Activated CD8-positive, alpha-beta T cell treated with anti-CD3 and anti-CD28 coated beads for 36 hours (primary cell): ENCODE data around the gene TXNDC17. TPM values are rescaled to one million over a fixed set of nuclear protein-coding genes. Genes with fewer than 3 reads are reported as not detected.

Experiments used
- ATAC-seq: fragments of 200-7000 bp; cut with Tn5 transposase; one replicate; pipeline ENCODE4 v1.10.0; 2021; ENCODE audit warnings: mild to moderate bottlenecking, moderate library complexity
- CTCF ChIA-PET: fragments of 350-600 bp; sonication (Branson Sonifier 250); formaldehyde crosslinking; loops from one replicate; lab custom pipeline; 2021; ENCODE audit warnings: antibody characterized with exemption; lab: Charles Lee
- POLR2A ChIA-PET: fragments of 350-600 bp; sonication (Branson Sonifier 250); formaldehyde crosslinking; loops from one replicate; lab custom pipeline; 2021; ENCODE audit warnings: antibody characterized with exemption; lab: Charles Lee
- DNase-seq: peaks from one replicate; pipeline ENCODE4 v3.0.0-alpha.2; 2020
- H3K27ac Mint-ChIP-seq: one replicate; pipeline ENCODE4 v1.8.0; 2021; ENCODE audit warnings: mild to moderate bottlenecking, mixed read lengths
- H3K27me3 Mint-ChIP-seq: one replicate; pipeline ENCODE4 v1.8.0; 2021; ENCODE audit warnings: mixed read lengths
- H3K36me3 Mint-ChIP-seq: one replicate; pipeline ENCODE4 v1.8.0; 2021; ENCODE audit warnings: low read depth, mixed read lengths
- H3K4me1 Mint-ChIP-seq: one replicate; pipeline ENCODE4 v1.8.0; 2021; ENCODE audit warnings: low read depth, mixed read lengths
- H3K4me3 Mint-ChIP-seq: one replicate; pipeline ENCODE4 v1.8.0; 2021; ENCODE audit warnings: mild to moderate bottlenecking, moderate library complexity, mixed read lengths
- H3K9me3 Mint-ChIP-seq: one replicate; pipeline ENCODE4 v1.8.0; 2021; ENCODE audit warnings: mixed read lengths
- intact Hi-C: fragments of 100-400 bp; cut with micrococcal nuclease; formaldehyde crosslinking; loops from one replicate; pipeline ENCODE4 v1.10.0; 2022
- total RNA-seq, 2 experiments: library from RNA; stranded (reverse); gene quantifications; one replicate each; pipeline ENCODE4 v1.2.3, GENCODE V29; 2021
- TF ChIP-seq, protein P1 (sequence below): fragments of 200-600 bp; IDR thresholded peaks from one replicate; pipeline ENCODE4 v1.8.0; 2022; ENCODE audit warnings: antibody characterized with exemption, mild to moderate bottlenecking

TXNDC17 gene
- total RNA-seq, 2 experiments from 2014 or later, result 100.0 to 103 TPM

DNA sequence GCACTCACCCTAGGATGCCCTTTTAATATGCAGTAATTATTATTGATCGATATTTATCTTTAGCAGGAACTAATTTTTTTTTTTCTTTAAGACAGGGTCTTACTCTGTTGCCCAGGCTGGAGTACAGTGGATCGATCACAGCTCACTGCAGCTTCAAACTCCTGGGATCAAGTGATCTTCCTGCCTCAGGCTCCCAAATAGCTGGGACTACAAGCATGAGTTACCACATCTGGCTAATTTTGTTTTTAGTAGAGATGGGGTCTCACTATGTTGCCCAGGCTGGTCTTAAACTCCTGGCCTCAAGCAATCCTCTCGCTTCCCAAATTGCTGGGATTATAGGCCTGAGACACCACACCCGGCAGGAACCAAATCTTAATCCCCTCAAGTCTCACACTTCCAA lies 29.6 kb upstream of the TXNDC17 start:
- no peak overlapping the region for H3K27ac Mint-ChIP-seq
- peaks cover 4% of the 10 kb centered on the region for H3K4me1 Mint-ChIP-seq
- H3K36me3 Mint-ChIP-seq, result peaks cover 33% of the 10 kb centered on the region
- ChIA-PET CTCF (no interaction called here), POLR2A (no interaction called here)
- no peaks in the 10 kb centered on the region for H3K9me3 Mint-ChIP-seq
- no peak overlapping the region for H3K4me3 Mint-ChIP-seq
- DNase-seq (no peak), ATAC-seq (no peak)
- no peaks in the 10 kb centered on the region for H3K27me3 Mint-ChIP-seq
- intact Hi-C loops, result no loop called here
- TF ChIP-seq, protein P1, sequence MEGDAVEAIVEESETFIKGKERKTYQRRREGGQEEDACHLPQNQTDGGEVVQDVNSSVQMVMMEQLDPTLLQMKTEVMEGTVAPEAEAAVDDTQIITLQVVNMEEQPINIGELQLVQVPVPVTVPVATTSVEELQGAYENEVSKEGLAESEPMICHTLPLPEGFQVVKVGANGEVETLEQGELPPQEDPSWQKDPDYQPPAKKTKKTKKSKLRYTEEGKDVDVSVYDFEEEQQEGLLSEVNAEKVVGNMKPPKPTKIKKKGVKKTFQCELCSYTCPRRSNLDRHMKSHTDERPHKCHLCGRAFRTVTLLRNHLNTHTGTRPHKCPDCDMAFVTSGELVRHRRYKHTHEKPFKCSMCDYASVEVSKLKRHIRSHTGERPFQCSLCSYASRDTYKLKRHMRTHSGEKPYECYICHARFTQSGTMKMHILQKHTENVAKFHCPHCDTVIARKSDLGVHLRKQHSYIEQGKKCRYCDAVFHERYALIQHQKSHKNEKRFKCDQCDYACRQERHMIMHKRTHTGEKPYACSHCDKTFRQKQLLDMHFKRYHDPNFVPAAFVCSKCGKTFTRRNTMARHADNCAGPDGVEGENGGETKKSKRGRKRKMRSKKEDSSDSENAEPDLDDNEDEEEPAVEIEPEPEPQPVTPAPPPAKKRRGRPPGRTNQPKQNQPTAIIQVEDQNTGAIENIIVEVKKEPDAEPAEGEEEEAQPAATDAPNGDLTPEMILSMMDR, result no peak

DNA sequence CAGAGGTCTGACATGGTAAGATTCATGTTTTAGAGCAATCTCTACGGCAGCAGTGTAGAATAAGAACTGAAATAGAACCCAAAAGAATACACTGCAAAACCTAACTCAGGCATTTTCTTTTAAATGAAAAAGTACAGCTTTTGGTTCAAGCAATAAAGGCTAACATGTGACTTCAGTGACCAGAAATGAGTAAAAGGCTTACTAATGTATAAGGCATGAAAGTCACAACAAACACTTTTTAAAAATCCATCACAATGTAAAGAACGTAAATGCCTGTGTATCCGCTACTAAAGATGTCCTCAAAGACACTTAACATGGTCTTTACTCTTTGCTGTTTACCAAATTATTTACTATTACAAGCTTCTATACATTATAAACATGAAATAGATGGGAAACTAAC lies 16.9 kb upstream of the TXNDC17 start:
- peaks cover 20% of the 10 kb centered on the region for H3K36me3 Mint-ChIP-seq
- no peaks in the 10 kb centered on the region for H3K27me3 Mint-ChIP-seq
- intact Hi-C loops, result no loop called here
- H3K4me1 Mint-ChIP-seq, result no peaks in the 10 kb centered on the region
- no peaks in the 10 kb centered on the region for H3K9me3 Mint-ChIP-seq
- POLR2A ChIA-PET, result no interaction called here
- TF ChIP-seq, protein P1, result no peak
- no peak overlapping the region for H3K27ac Mint-ChIP-seq
- H3K4me3 Mint-ChIP-seq, result no peak overlapping the region
- no peak for DNase-seq
- CTCF ChIA-PET, result interaction anchor here (1.1 kb wide), 1 partner anchor 8 kb away, joined by 3 read pairs; no protein-coding TSS in a partner anchor
- no peak for ATAC-seq

DNA sequence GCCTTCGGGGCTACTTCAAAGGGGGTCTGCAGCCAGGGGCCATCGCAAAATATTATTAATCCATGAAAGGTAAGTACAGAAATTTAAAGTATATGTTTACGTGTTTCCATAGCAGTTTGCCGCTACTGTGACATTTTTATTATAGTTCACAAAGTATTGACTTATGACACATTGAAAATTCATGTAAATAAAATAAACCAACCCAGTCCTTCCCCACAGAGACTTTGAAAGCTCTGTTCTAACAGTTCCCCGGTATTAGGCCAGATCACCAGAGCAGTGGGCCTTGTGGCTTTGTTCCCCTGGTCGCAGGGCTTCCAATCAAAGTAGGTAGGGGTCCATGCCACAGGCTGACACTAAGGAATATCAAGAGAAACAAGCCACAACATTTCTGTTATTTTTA lies 14.2 kb upstream of the TXNDC17 start:
- no peak for ATAC-seq
- Mint-ChIP-seq H3K4me1 (peaks cover 2% of the 10 kb centered on the region), H3K27ac (no peak overlapping the region), H3K36me3 (peaks cover 25% of the 10 kb centered on the region), H3K4me3 (no peak overlapping the region), H3K9me3 (no peaks in the 10 kb centered on the region), H3K27me3 (no peaks in the 10 kb centered on the region)
- ChIA-PET POLR2A (interaction anchor here (0.8 kb wide), 1 partner anchor 15 kb away, joined by 3 read pairs; no protein-coding TSS in a partner anchor), CTCF (no interaction called here)
- intact Hi-C loops, result no loop called here
- TF ChIP-seq, protein P1, result no peak
- no peak for DNase-seq

DNA sequence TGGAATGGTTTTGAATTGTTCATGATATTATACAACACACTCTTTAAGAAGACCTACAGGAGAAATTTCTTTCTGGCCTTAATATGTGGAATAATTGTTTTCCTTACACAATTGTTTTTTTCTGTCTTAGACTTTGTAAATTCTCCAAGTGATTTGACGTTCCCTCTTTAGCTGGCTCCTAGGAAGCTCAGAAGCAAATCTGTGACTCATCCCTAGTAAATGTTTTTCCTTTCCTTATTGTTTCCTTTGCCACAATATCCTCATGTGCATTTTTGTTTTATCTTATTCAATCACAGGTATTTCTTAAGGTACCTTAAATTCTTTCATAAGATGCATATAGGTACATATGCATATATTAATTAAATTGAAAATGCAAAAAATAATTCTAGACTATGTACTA lies 13.8 kb upstream of the TXNDC17 start:
- POLR2A ChIA-PET, result interaction anchor here (0.8 kb wide), 1 partner anchor 14 kb away, joined by 3 read pairs; no protein-coding TSS in a partner anchor
- Mint-ChIP-seq H3K36me3 (peaks cover 25% of the 10 kb centered on the region), H3K27me3 (no peaks in the 10 kb centered on the region), H3K4me3 (no peak overlapping the region), H3K27ac (no peak overlapping the region), H3K9me3 (no peaks in the 10 kb centered on the region), H3K4me1 (peaks cover 2% of the 10 kb centered on the region)
- TF ChIP-seq, protein P1, result no peak
- ATAC-seq, result no peak
- CTCF ChIA-PET, result no interaction called here
- intact Hi-C loops, result no loop called here
- no peak for DNase-seq

DNA sequence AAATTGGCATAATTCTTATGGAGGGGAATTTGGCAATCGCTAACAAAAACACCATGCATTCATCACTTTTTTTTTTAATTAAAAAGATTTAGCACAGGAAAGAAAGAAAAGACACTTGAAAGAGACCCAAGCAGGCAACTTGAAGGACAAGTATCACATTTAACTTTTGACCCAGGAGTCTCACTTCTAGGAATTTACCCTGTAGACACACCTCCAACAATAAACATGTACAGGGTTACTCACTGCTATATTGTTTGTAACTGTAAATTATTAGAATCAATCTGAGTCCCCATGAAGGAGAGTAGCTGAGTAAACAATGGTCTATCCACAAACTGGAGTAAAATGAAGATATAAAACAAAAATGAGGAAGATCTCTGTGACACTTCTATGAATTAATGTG lies 10.5 kb upstream of the TXNDC17 start:
- CTCF ChIA-PET, result no interaction called here
- H3K27me3 Mint-ChIP-seq, result no peaks in the 10 kb centered on the region
- no peak for ATAC-seq
- no peak for DNase-seq
- no peak overlapping the region for H3K27ac Mint-ChIP-seq
- H3K36me3 Mint-ChIP-seq, result peaks cover 49% of the 10 kb centered on the region
- intact Hi-C loops, result no loop called here
- H3K4me1 Mint-ChIP-seq, result peaks cover 6% of the 10 kb centered on the region
- TF ChIP-seq, protein P1, result no peak
- POLR2A ChIA-PET, result no interaction called here
- no peak overlapping the region for H3K4me3 Mint-ChIP-seq
- no peaks in the 10 kb centered on the region for H3K9me3 Mint-ChIP-seq
